GM21737 (cell line): ENCODE results near the gene TRIM74.
A peak's percentile ranks its signal among the peaks of the same experiment; 100 is the strongest.
"Not testable (repeated sequence)": the region's sequence is repeated elsewhere in the genome, so short reads cannot be mapped to it uniquely, and the experiment has no call there.

Experiments used
- ATAC-seq: cut with Tn5 transposase; IDR thresholded peaks from one replicate; pipeline ENCODE4 v1.9.1; 2021; ENCODE audit warnings: mild to moderate bottlenecking, moderate library complexity; ENCODE audit not compliant: unreplicated experiment

TRIM74 gene

DNA sequence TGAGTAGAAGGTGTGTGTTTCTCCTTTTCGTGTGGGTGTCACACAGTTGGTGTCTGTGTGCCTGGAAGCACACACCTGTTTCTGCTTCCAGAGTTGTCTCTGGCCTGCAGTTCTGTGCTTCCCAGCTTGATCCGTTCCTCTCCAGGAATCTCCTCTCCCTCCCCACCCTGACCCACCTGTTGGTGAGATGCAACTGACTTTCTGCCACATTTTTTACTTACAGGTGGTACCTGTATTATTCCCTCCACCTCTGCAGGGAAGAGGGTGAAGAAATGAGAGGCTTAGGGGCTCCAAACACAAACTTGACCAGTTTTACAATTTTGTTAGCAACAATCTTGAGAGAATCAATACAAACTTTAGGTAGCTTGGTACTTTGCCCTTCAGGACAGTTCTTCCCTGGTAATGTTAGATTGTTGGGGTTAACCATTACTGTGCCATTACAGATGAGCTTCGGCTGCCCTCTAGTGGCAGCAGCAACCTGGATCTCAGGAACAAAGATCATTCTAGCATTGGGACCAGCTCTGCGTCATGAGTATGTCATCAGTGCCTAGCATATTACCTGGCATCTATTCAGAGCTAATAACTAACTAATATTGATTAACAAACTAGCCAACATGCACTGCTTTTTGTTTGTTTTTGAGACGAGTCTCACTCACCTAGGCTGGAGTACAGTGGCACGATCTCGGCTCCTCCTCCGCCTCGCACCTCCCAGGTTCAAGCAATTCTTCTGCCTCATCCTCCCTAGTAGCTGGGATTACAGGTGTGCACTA lies 54.3 kb downstream of the TRIM74 start:
- ATAC-seq, result peak; percentile 68

DNA sequence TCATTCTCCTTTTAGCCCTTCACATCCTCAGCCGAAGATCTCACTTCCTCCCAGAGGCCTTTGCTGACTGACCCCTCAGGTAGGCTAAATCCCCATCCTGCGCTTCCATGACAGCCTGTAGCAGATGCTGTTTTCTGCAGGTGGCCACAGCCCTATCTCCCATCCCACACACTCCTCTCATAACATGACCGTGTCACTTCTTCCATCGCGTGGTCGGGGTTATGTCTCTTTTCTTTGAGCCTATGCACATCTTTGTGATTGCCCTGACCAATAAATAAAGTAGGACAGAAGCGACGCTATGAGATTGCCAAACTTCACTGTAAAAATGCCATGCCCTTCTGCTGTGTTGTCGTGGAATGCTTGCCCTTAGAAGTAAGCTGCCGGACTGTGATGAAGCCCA lies 55.5 kb downstream of the TRIM74 start:
- not testable (repeated sequence) for ATAC-seq

DNA sequence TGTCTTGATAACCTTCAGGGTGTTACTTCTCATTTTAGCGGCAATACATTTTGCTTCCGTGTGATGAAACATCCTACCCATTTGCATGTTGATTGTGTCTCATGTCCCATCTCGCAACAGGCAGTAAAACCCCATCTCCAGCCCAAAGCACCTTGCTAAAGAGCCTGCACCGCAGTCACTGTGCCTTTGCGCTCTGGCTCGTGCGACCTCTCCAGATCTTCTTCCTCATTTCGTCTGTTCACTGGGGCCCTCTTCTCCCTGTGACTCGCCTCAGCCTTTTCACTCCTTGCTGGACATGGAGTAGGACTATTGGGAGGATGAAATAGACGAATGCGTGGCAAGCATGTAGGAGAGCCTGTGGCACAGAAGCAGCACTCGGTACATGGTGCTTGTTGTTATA lies 57.9 kb downstream of the TRIM74 start:
- ATAC-seq, result not testable (repeated sequence)
